Nephron (organoid): ENCODE measurements around the gene KIAA0319L.

Source experiments
- H3K27ac Mint-ChIP-seq, 3 experiments: 2 replicates each; pipeline ENCODE4 v1.8.0; 2020; ENCODE audit warnings: mixed read lengths in 3 of 3, mild to moderate bottlenecking in 2 of 3, moderate library complexity in 1 of 3
- H3K27me3 Mint-ChIP-seq: 2 replicates; pipeline ENCODE4 v1.8.0; 2021; ENCODE audit warnings: low read depth, mild to moderate bottlenecking, moderate library complexity, mixed read lengths
- H3K36me3 Mint-ChIP-seq: 2 replicates; pipeline ENCODE4 v1.8.0; 2020; ENCODE audit warnings: low read depth, mixed read lengths
- H3K4me1 Mint-ChIP-seq: 2 replicates; pipeline ENCODE4 v1.8.0; 2020; ENCODE audit warnings: mixed read lengths
- H3K4me3 Mint-ChIP-seq, 3 experiments: 2 replicates each; pipeline ENCODE4 v1.8.0; 2020; ENCODE audit warnings: mild to moderate bottlenecking in 3 of 3, mixed read lengths in 3 of 3, moderate library complexity in 2 of 3
- H3K9me3 Mint-ChIP-seq: 2 replicates; pipeline ENCODE4 v1.8.0; 2020; ENCODE audit warnings: mixed read lengths
- TF ChIP-seq, protein P1 (sequence below), 3 experiments: fragments of 200-600 bp; sonication (generic); IDR thresholded peaks; one replicate each; pipeline ENCODE4 v1.5.0; 2021; ENCODE audit warnings: antibody characterized with exemption in 3 of 3; ENCODE audit not compliant: unreplicated experiment in 3 of 3

Gene KIAA0319L

DNA sequence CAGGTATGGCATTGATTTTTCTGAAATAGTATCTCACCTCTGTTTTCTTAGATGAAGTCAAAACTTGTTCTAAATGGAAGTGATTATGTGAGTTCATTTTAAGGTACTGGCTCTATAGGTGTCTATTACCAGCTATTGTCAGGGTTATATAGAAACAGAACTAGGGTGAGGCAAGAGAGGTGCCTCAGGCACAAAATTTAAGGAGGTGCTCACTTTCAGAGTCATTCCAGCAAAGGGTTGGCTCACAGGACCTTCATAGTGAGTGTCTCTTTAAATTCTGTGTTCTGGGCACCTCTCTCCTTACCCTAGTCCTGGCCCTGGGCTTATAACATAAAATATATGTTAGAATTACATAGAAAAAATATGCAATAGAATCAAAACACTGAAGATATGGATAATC is 49.3 kb downstream of the KIAA0319L start:
- TF ChIP-seq, protein P1, sequence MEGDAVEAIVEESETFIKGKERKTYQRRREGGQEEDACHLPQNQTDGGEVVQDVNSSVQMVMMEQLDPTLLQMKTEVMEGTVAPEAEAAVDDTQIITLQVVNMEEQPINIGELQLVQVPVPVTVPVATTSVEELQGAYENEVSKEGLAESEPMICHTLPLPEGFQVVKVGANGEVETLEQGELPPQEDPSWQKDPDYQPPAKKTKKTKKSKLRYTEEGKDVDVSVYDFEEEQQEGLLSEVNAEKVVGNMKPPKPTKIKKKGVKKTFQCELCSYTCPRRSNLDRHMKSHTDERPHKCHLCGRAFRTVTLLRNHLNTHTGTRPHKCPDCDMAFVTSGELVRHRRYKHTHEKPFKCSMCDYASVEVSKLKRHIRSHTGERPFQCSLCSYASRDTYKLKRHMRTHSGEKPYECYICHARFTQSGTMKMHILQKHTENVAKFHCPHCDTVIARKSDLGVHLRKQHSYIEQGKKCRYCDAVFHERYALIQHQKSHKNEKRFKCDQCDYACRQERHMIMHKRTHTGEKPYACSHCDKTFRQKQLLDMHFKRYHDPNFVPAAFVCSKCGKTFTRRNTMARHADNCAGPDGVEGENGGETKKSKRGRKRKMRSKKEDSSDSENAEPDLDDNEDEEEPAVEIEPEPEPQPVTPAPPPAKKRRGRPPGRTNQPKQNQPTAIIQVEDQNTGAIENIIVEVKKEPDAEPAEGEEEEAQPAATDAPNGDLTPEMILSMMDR (IDR thresholded peaks at IDR 0.05; ENCODE audit: unreplicated experiment in 3 of 3) = no peak
- Mint-ChIP-seq H3K27ac (no peak overlapping the region), H3K4me3 (no peak overlapping the region), H3K4me1 (no peaks in the 10 kb centered on the region), H3K9me3 (no peaks in the 10 kb centered on the region), H3K27me3 (no peaks in the 10 kb centered on the region), H3K36me3 (peaks cover 31% of the 10 kb centered on the region)

DNA sequence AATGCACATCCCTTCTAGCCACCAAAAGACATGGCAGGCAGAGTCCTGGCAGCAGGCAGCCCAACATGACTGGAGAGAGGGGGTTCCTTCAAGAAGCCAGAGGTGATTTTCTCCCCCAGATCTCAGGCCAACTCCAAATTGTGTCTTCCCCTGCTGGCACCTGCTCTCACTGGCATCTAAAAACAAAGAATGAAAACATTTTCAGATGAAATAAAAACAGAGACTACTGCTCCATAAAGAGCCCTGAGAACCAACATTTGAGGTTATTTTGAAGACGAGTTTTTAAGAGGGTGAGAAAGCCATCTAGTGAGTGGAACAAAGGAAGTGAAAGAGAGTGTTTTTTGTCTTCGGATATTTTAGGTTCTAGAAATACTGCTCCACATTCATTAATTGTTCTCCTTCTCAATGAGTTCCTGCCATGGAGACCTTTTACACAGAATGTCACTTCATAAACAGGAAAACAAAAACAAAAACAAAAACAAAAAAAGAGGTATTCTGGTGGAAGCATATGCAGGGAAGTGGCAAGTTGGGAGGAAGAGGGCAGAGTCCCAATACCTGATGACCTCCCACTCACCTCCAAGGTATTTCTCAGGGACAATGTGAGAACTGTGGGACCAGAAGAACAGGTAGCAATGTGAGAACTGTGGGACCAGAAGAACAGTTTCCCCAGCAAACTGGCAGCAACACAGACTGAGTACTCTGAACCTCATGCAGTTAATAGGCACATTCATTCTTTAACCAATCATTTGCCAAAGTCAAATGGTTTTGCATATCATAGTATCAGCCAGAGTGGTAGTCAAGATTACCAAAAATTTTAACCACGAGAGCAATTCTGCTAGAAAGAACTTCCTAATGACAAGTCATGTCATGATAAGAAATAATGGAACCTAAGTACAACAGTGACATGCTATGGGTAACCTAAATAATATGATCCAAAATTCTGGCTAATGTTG is 50.0 kb downstream of the KIAA0319L start:
- TF ChIP-seq, protein P1 (IDR thresholded peaks at IDR 0.05; ENCODE audit: unreplicated experiment in 3 of 3) = no peak
- Mint-ChIP-seq H3K4me3 (no peak overlapping the region), H3K4me1 (no peaks in the 10 kb centered on the region), H3K27ac (no peak overlapping the region), H3K36me3 (peaks cover 35% of the 10 kb centered on the region), H3K9me3 (no peaks in the 10 kb centered on the region), H3K27me3 (no peaks in the 10 kb centered on the region)

DNA sequence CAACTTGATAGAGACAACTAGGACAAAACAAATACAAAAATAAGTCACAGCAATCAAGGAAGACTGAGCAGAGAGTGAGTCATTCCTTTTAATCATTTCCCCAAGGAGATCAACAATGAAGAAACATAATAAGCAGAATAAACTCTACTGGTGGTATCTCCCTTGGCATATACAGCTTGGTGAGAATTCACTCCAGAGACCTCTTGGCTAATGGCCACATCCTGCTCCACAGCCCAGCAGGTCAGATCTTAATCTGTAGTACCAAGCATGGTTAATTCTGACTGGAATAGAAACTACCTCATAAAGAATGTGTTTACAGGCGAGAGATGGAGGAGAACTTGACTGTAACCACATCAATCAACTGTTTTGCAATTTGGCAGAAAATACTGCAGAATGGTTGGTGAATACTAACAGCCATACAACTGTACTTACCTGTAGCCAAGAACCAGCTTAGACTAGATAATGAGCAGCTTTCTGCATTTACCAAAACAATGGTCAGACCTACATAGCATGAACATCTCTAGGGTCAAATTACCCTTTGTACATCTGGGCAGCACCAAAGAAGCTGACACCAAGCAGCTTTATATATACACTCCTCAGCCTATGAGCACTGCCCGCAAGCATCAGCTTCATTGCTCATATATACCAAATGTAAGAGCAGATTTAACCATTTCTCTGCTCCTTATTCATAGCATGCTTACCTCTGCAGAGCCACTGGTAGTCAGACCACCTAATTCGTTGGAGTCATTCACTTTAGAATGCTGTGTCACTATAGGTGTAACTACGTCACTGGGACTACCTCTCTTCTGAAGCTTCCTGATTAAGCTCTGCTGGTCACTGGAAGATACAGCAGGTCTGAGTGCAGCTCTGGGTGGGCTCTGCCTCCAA is 51.0 kb downstream of the KIAA0319L start:
- Mint-ChIP-seq H3K4me3 (no peak overlapping the region), H3K36me3 (peaks cover 33% of the 10 kb centered on the region), H3K27me3 (no peaks in the 10 kb centered on the region), H3K9me3 (no peaks in the 10 kb centered on the region), H3K27ac (no peak overlapping the region), H3K4me1 (no peaks in the 10 kb centered on the region)
- TF ChIP-seq, protein P1 (IDR thresholded peaks at IDR 0.05; ENCODE audit: unreplicated experiment in 3 of 3) = no peak

DNA sequence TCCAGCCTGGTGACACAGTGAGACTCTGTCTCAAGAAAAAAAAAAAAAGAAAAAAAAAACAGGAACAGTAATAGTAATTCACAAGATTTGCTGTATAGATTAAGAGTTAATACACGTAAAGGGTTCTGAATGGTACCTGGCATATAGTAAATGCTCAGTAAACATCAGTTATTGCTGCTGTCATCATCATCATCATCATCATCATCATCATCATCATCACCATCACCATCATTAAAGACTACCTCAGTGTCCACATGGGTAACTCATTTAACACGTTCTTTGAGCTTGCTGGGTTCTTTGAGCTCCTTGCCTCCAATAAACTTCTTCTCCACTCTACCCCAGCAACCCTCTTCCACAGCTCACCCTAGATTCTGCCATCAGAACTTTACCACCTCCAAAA is 55.0 kb downstream of the KIAA0319L start:
- TF ChIP-seq, protein P1 (IDR thresholded peaks at IDR 0.05; ENCODE audit: unreplicated experiment in 3 of 3) = no peak
- Mint-ChIP-seq H3K36me3 (peaks cover 33% of the 10 kb centered on the region), H3K27ac (no peak overlapping the region), H3K27me3 (no peaks in the 10 kb centered on the region), H3K4me3 (no peak overlapping the region), H3K4me1 (no peaks in the 10 kb centered on the region), H3K9me3 (no peaks in the 10 kb centered on the region)

DNA sequence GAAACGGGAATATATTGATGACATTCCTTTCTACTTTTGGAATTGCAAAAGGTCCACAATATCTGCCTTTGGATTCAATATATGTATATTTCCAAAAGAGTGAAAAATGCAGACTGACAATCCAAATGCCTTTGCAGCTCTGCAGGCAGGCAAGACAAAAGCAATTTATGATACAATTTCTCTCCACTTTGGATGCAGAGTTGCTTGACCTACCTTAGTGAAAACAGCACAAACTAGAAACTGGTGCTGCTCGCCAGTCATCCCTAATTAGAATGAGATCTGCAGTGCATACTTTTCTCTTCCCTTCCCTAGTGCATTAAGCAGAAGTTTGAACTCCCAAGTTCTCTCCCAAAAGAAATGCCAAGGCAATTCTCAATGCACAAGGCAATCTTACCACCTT is 56.8 kb downstream of the KIAA0319L start:
- TF ChIP-seq, protein P1 (IDR thresholded peaks at IDR 0.05; ENCODE audit: unreplicated experiment in 3 of 3) = no peak
- Mint-ChIP-seq H3K9me3 (no peaks in the 10 kb centered on the region), H3K4me3 (no peak overlapping the region), H3K27ac (no peak overlapping the region), H3K4me1 (no peaks in the 10 kb centered on the region), H3K27me3 (no peaks in the 10 kb centered on the region), H3K36me3 (peaks cover 27% of the 10 kb centered on the region)
